Astrocyte (in vitro differentiated cells and primary cell): Measurements from ENCODE around the gene PRRT1. TPM values are rescaled to one million over a fixed set of nuclear protein-coding genes. Genes with fewer than 3 reads are reported as not detected.

ENCODE experiments used
- DNase-seq: peaks from one replicate; pipeline ENCODE4 v3.0.0-alpha.2; 2010; ENCODE audit warnings: low read depth
- FAIRE-seq: peaks from 2 replicates; lab custom pipeline; 2011; peaks lifted over from hg19 to GRCh38; lab: Jason Lieb, UNC
- H2AFZ ChIP-seq: 2 replicates; pipeline ENCODE4 v1.6.0; 2012; ENCODE audit warnings: low read depth, low read length, inconsistent platforms
- H3K27ac ChIP-seq: 2 replicates; pipeline ENCODE4 v1.5.1; 2011; ENCODE audit warnings: low read depth, low read length, inconsistent platforms
- H3K27me3 ChIP-seq: 2 replicates; pipeline ENCODE4 v1.6.0; 2011; ENCODE audit warnings: low read length, inconsistent platforms; ENCODE audit not compliant: insufficient read depth
- H3K36me3 ChIP-seq: 2 replicates; pipeline ENCODE4 v1.5.1; 2011; ENCODE audit warnings: low read length, inconsistent platforms; ENCODE audit not compliant: insufficient read depth
- H3K4me1 ChIP-seq: 2 replicates; pipeline ENCODE4 v1.5.1; 2011; ENCODE audit warnings: low read length, inconsistent platforms; ENCODE audit not compliant: insufficient read depth
- H3K4me2 ChIP-seq: 2 replicates; pipeline ENCODE4 v1.6.0; 2012; ENCODE audit warnings: low read length, inconsistent platforms
- H3K4me3 ChIP-seq: 2 replicates; pipeline ENCODE4 v1.5.1; 2011; ENCODE audit warnings: low read depth, mild to moderate bottlenecking, low read length, inconsistent platforms; ENCODE audit not compliant: insufficient read depth
- H3K79me2 ChIP-seq: 2 replicates; pipeline ENCODE4 v1.6.0; 2012; ENCODE audit warnings: mild to moderate bottlenecking, low read length, inconsistent platforms; ENCODE audit not compliant: insufficient read depth
- H3K9ac ChIP-seq: 2 replicates; pipeline ENCODE4 v1.6.0; 2012; ENCODE audit warnings: mild to moderate bottlenecking, low read length, inconsistent platforms
- H3K9me3 ChIP-seq: 2 replicates; pipeline ENCODE4 v1.5.1; 2012; ENCODE audit warnings: low read depth, mild to moderate bottlenecking, low read length, inconsistent platforms; ENCODE audit not compliant: insufficient read depth
- H4K20me1 ChIP-seq: 2 replicates; pipeline ENCODE4 v1.6.0; 2012; ENCODE audit warnings: low read length, inconsistent platforms; ENCODE audit not compliant: insufficient read depth
- H3K27ac Mint-ChIP-seq: one replicate; pipeline ENCODE4 v1.8.0; 2021; ENCODE audit warnings: mild to moderate bottlenecking, mixed read lengths; ENCODE audit not compliant: unreplicated experiment
- H3K27me3 Mint-ChIP-seq: one replicate; pipeline ENCODE4 v1.8.0; 2021; ENCODE audit warnings: low read depth, mixed read lengths; ENCODE audit not compliant: unreplicated experiment
- H3K36me3 Mint-ChIP-seq: one replicate; pipeline ENCODE4 v1.8.0; 2021; ENCODE audit warnings: low read depth, mixed read lengths; ENCODE audit not compliant: unreplicated experiment
- H3K4me1 Mint-ChIP-seq: one replicate; pipeline ENCODE4 v1.8.0; 2021; ENCODE audit warnings: low read depth, mixed read lengths; ENCODE audit not compliant: unreplicated experiment
- H3K4me3 Mint-ChIP-seq: one replicate; pipeline ENCODE4 v1.8.0; 2021; ENCODE audit warnings: mild to moderate bottlenecking, moderate library complexity, mixed read lengths; ENCODE audit not compliant: unreplicated experiment
- H3K9me3 Mint-ChIP-seq: one replicate; pipeline ENCODE4 v1.8.0; 2021; ENCODE audit warnings: mild to moderate bottlenecking, mixed read lengths; ENCODE audit not compliant: unreplicated experiment
- EZH2 ChIP-seq: IDR thresholded peaks from 2 replicates; pipeline ENCODE4 v1.6.1; 2012; ENCODE audit warnings: mild to moderate bottlenecking, low read length, inconsistent platforms; ENCODE audit not compliant: insufficient read depth
- total RNA-seq: library from RNA; stranded (reverse); gene quantifications from 2 replicates; pipeline ENCODE4 v1.2.1, GENCODE V29; 2021
- TF ChIP-seq, protein P1 (sequence below): IDR thresholded peaks from 2 replicates; pipeline ENCODE4 v1.5.1; 2011; ENCODE audit warnings: low read depth, mild to moderate bottlenecking, inconsistent platforms, low read length, moderate library complexity; ENCODE audit not compliant: insufficient read depth

Gene PRRT1
- total RNA-seq, 1 donor from 2014 or later = 0.45 TPM

DNA sequence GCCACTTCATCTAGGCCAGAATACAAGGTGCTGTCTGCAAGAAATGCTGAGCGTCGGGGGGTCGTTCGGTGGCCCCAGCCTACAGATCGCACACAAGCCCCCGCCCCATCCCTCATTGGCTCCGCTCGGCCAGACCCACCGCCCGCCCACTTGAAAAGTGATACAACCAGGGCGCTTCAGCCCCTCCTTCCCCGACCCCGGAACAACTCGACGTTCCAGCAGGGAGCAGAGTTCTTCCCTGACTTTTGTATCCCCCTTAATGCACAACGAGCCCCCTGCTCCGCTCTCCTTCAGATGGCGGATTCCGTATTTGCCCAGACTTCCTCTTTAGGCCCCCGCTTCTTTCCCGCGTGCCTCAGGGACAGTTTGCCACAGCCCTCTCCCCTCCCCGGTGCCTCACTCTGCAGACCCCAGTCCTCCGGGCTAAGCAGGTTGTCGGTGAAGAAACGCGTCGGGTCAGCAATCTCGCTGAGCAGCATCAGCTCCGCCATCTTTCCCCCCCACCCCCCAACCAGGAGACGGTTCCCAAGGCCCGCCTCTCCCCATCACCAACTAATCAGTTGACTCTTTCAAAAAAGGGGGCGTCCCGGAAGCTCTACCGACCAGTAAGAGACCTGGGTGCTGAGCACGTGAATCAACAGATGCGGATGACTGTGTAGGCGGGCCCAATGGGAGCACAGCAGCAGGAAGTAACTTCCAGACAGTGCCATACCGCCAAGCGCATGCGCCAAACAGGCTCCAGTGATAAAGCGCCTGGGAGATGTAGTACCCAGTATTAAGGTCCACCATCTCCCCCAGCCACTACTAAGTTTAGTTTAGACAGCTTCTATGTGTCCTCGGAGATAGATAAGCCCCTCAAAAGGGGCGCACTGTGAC, 23.8 kb downstream of the PRRT1 start, which contains the start of gene ATF6B:
Gene ATF6B (minus strand): TSS at position 530 of the 876 bp plus-strand sequence. CDS start 39 bp downstream, at position 491.
- H3K27me3 Mint-ChIP-seq = no peaks in the 10 kb centered on the region
- Histone ChIP-seq H3K27ac (peak within 1 kb of the TSS; percentile 92), H3K36me3 (no peaks in the 10 kb centered on the region), H2AFZ (peak within 1 kb of the TSS; percentile 85), H3K9me3 (no peaks in the 10 kb centered on the region), H3K27me3 (no peaks in the 10 kb centered on the region), H3K4me3 (peak within 1 kb of the TSS; percentile 98), H3K79me2 (peaks cover 39% of the 10 kb centered on the region), H3K4me1 (peaks cover 24% of the 10 kb centered on the region), H3K4me2 (peak within 1 kb of the TSS; percentile 99), H4K20me1 (peaks cover 7% of the 10 kb centered on the region), H3K9ac (peak within 1 kb of the TSS; percentile 98)
- TF ChIP-seq EZH2 = no peak
- TF ChIP-seq, protein P1, sequence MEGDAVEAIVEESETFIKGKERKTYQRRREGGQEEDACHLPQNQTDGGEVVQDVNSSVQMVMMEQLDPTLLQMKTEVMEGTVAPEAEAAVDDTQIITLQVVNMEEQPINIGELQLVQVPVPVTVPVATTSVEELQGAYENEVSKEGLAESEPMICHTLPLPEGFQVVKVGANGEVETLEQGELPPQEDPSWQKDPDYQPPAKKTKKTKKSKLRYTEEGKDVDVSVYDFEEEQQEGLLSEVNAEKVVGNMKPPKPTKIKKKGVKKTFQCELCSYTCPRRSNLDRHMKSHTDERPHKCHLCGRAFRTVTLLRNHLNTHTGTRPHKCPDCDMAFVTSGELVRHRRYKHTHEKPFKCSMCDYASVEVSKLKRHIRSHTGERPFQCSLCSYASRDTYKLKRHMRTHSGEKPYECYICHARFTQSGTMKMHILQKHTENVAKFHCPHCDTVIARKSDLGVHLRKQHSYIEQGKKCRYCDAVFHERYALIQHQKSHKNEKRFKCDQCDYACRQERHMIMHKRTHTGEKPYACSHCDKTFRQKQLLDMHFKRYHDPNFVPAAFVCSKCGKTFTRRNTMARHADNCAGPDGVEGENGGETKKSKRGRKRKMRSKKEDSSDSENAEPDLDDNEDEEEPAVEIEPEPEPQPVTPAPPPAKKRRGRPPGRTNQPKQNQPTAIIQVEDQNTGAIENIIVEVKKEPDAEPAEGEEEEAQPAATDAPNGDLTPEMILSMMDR = no peak
- peak; percentile 100 for DNase-seq
- H3K27ac Mint-ChIP-seq = peak within 1 kb of the TSS; percentile 95
- H3K4me1 Mint-ChIP-seq = peaks cover 18% of the 10 kb centered on the region
- H3K9me3 Mint-ChIP-seq = no peaks in the 10 kb centered on the region
- H3K4me3 Mint-ChIP-seq = peak within 1 kb of the TSS; percentile 98
- peaks cover 13% of the 10 kb centered on the region for H3K36me3 Mint-ChIP-seq
- peak; percentile 39 for FAIRE-seq

DNA sequence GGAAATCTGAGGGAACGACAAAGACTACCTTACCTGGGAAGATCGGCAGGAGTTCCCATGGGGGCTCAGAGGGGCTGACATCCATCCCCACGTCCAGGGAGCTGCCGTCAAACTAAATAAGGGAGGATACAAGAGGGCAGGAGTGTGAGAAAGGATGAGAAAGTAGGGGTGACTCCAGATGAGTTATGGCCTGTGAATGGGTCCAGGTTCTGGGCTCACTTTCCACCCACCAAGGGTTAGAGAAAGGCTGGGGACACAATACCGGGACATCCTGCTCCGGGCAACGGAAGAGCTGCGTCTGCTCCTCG, 24.4 kb downstream of the PRRT1 start:
- Mint-ChIP-seq H3K27me3 (no peaks in the 10 kb centered on the region), H3K4me1 (peaks cover 18% of the 10 kb centered on the region), H3K9me3 (no peaks in the 10 kb centered on the region), H3K36me3 (peaks cover 13% of the 10 kb centered on the region), H3K4me3 (peak overlapping the region; percentile 98), H3K27ac (peak overlapping the region; percentile 95)
- Histone ChIP-seq H3K36me3 (no peaks in the 10 kb centered on the region), H3K4me2 (peak overlapping the region; percentile 99), H3K79me2 (peaks cover 41% of the 10 kb centered on the region), H3K9ac (peak overlapping the region; percentile 98), H3K9me3 (no peaks in the 10 kb centered on the region), H3K4me1 (peaks cover 24% of the 10 kb centered on the region), H3K4me3 (peak overlapping the region; percentile 98), H3K27me3 (no peaks in the 10 kb centered on the region), H3K27ac (peak overlapping the region; percentile 92), H4K20me1 (peaks cover 7% of the 10 kb centered on the region), H2AFZ (peak overlapping the region; percentile 85)
- TF ChIP-seq, protein P1 = no peak
- TF ChIP-seq EZH2 = no peak
- FAIRE-seq (no peak), DNase-seq (no peak)
